ENCODE results near the gene RASGRF2. TPM values are rescaled to one million over a fixed set of nuclear protein-coding genes. Genes with fewer than 3 reads are reported as not detected.
A peak's percentile ranks its signal among the peaks of the same experiment; 100 is the strongest.

Gene RASGRF2
- total and polyA plus RNA-seq, 9 of the 15 experiments (the other 6 are each of a cell fraction or from before 2014, with no cell fraction given): 0.01 to 0.22 (median 0.08) TPM; not detected in 2

GRCh38 chr5:81134566-81134965, 174.4 kb downstream of the RASGRF2 start:
- no peak overlapping the region for H3K9ac ChIP-seq (ENCODE audit: insufficient read depth in 1 of 2, low read depth in 2 of 2, low read length in 2 of 2)
- H3K79me2 ChIP-seq (ENCODE audit: control insufficient read depth, insufficient read depth, low read length): no peaks in the 10 kb centered on the region
- ChIA-PET POLR2A (no interaction called here), CTCF (ENCODE audit: low intra/inter-chr PET ratio) (no interaction called here)
- no peaks in the 10 kb centered on the region for H3K36me3 ChIP-seq (ENCODE audit: control insufficient read depth, insufficient read depth, low read length)
- no peak overlapping the region for H3K4me2 ChIP-seq (ENCODE audit: insufficient read depth, low read length)
- no peak for TF ChIP-seq TSC22D4 (tag; IDR thresholded peaks at IDR 0.05)
- TF ChIP-seq NONO (IDR thresholded peaks at IDR 0.05; ENCODE audit: low read depth in 2 of 2, low read length in 1 of 2): no peak
- TF ChIP-seq ZNF76 (CRISPR knock-in tag; IDR thresholded peaks at IDR 0.05; ENCODE audit: borderline replicate concordance): no peak
- TF ChIP-seq ZNF766 (CRISPR knock-in tag; conservative IDR thresholded peaks at IDR 0.05): no peak
- TF ChIP-seq C11orf30 (IDR thresholded peaks at IDR 0.05; ENCODE audit: low read depth): peak; percentile 34; the same call in 1 of the 2 replicates
- 0 out of 2 replicates have a peak, but pooled peaks have one; percentile 1 for TF ChIP-seq MAFF (IDR thresholded peaks at IDR 0.05; ENCODE audit: low read length)
- no peak for TF ChIP-seq HNRNPL (IDR thresholded peaks at IDR 0.05; ENCODE audit: low read depth, low read length)
- no peak for TF ChIP-seq CBFB (CRISPR knock-in tag; IDR thresholded peaks at IDR 0.05)
- no peak for TF ChIP-seq ZNF408 (CRISPR knock-in tag; IDR thresholded peaks at IDR 0.05; ENCODE audit: low read depth)
- TF ChIP-seq ZNF316 (IDR thresholded peaks at IDR 0.05): peak; percentile 60; the same call in 1 of the 2 replicates
- TF ChIP-seq CCAR2 (IDR thresholded peaks at IDR 0.05; ENCODE audit: low read depth, low read length): no peak
- TF ChIP-seq BMI1 (IDR thresholded peaks at IDR 0.05; ENCODE audit: low read length): no peak
- TF ChIP-seq USF2 (CRISPR knock-in tag; IDR thresholded peaks at IDR 0.05): no peak
- no peak for TF ChIP-seq PPARD (CRISPR knock-in tag; IDR thresholded peaks at IDR 0.05)
- no peak for TF ChIP-seq POLR2H (tag; IDR thresholded peaks at IDR 0.05; ENCODE audit: low read depth)
- peak; percentile 21; the same call in 1 of the 2 replicates for TF ChIP-seq MAFG (tag; conservative IDR thresholded peaks at IDR 0.05)
- no peak for TF ChIP-seq ZBTB5 (IDR thresholded peaks at IDR 0.05)
- no peak overlapping the region for H3K4me3 ChIP-seq
- no TSS peak for BruUV-seq (replicated peaks)
- ATAC-seq: no peak
- DNase-seq (ENCODE audit: extremely low read depth in 1 of 4, low spot score in 3 of 4): no peak
- H3K27ac ChIP-seq (ENCODE audit: extremely low read depth, low read depth, low read length): no peak overlapping the region
- H3K9me1 ChIP-seq (ENCODE audit: control insufficient read depth, insufficient read depth, low read length): no peaks in the 10 kb centered on the region
- H3K9me3 ChIP-seq (replicated peaks; ENCODE audit: control insufficient read depth, insufficient read depth, low read depth, low read length): no peaks in the 10 kb centered on the region
- no peaks in the 10 kb centered on the region for H3K4me1 ChIP-seq (replicated peaks in 1 of 2; ENCODE audit: control insufficient read depth in 2 of 2, insufficient read depth in 2 of 2, low read length in 2 of 2)
- H3K27me3 ChIP-seq (ENCODE audit: control insufficient read depth in 2 of 2, insufficient read depth in 2 of 2, low read length in 2 of 2): peaks cover 2 to 12% of the 10 kb centered on the region in 2 experiments; a peak in 1 of 5 replicates
- H2AFZ ChIP-seq (ENCODE audit: low read depth, low read length): no peak overlapping the region
- H4K20me1 ChIP-seq (replicated peaks; ENCODE audit: control insufficient read depth, insufficient read depth, low read length): no peaks in the 10 kb centered on the region
- in situ Hi-C loops (cut with MboI): no loop called here
- FAIRE-seq: no peak
- intact Hi-C loops (cut with micrococcal nuclease): no loop called here

Data from K562 (cell line).